ENCODE results near the gene IGF2BP1.
"Not testable (repeated sequence)": the region's sequence is repeated elsewhere in the genome, so short reads cannot be mapped to it uniquely, and the experiment has no call there.

Gene IGF2BP1

DNA sequence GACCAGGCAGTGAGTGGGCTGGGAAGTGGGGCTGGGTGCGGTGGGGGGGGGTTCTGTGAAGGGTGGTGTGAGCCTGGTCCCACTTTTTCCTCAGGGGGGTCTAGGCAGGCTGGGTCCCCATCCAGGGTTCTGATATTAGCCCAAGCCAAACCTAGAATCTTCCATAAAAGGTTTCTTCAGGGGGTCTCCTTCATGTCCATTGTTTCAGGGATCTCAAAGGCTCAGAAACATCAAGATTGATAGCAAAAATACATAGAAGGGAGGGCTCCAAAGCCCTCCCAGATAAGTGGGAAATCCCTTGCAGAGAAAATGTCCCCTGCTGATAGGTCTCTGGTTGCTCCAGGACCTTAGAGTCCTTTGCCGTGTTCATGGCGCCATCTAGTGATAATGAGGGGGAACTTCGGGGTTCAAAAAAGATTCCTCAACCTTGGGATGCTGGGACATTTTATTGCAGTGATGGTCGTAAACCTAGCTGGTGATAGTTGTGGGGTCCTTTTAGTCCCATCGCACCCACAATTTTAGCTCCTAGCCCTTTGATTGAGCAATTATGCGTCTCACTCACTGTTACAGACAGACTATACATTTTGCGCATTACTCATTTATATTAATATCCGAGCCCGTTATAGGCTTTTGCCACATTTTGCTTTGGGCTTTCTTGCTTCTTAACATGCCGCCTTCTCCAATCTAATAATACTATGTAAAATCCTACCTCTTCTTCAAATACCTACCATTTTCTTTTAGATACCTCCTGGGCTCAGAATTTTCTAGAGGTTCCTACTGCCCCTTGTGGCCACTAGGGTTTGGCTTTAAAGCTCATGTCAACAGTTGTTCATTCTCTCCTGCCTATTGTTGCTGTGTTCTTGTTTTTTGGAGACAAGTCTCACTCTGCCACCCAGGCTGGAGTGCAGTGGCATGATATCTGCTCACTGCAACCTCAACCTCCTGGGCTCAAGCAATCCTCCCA lies 35.1 kb downstream of the IGF2BP1 start:
- WGBS, 2 experiments, result 53 to 60% methylated on average over 11 of the region's 11 CpGs
- peaks cover 52% of the 10 kb centered on the region for H3K36me3 ChIP-seq (ENCODE audit: control insufficient read depth, insufficient read depth, low read length)

DNA sequence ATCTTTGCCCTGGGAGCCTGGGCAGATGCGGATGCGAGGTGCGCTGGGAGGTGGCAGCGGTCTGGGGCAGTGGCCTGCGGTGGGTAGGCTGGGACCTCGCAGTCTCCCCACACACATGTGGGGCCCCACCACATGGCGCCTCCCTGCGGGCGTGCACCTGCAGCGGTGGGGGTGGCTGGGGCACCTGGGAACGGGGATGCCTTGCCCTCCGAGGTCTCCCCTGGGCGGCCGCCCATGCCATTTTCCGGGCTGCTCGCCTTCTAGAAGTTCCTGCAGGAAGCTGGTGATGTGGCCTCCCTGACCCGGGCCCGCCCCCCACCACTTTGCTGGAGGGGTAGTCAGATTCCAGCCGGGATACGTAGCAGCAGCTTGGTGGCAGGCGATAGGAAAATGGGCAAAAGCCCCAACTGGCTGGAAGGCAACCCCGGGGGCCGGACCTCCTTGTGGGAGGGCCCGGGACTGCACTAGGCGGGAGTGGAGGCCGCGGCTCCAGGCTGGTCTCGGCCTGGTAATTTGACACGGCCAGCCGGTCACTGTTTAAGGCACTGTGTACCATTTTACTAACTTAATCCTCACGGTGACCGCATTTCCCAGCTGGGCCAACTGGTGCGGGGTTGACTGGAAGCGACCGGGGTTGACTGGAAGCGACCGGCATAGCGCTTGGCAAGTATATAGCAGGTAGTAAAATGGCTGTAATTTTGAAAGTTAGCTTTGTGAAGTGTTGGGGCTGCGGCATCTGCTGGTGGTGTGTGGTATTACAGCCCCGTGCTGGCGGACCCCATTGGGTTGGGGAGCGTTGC lies 38.5 kb downstream of the IGF2BP1 start:
- Histone ChIP-seq H3K9me3 (ENCODE audit: control insufficient read depth, low read length) (no peaks in the 10 kb centered on the region), H3K27me3 (ENCODE audit: control insufficient read depth, insufficient read depth, low read length, poor library complexity, severe bottlenecking) (no peaks in the 10 kb centered on the region), H3K4me1 (ENCODE audit: control insufficient read depth, insufficient read depth, low read length) (peaks cover 10% of the 10 kb centered on the region), H3K4me3 (ENCODE audit: insufficient read depth, low read depth, low read length) (no peak overlapping the region), H3K36me3 (ENCODE audit: control insufficient read depth, insufficient read depth, low read length) (peaks cover 67% of the 10 kb centered on the region), H3K27ac (ENCODE audit: insufficient read depth, low read depth, low read length, poor library complexity, severe bottlenecking) (no peak overlapping the region)
- 78% methylated on average over 42 of the region's 42 CpGs for WGBS, 2 experiments

More for the DNA sequence above, 35.1 kb downstream of the IGF2BP1 start:
- H3K27me3 ChIP-seq (ENCODE audit: control insufficient read depth, insufficient read depth, low read length, poor library complexity, severe bottlenecking), result no peaks in the 10 kb centered on the region
- peaks cover 10% of the 10 kb centered on the region for H3K4me1 ChIP-seq (ENCODE audit: control insufficient read depth, insufficient read depth, low read length)
- no peak overlapping the region for H3K4me3 ChIP-seq (ENCODE audit: insufficient read depth, low read depth, low read length)
- H3K9me3 ChIP-seq (ENCODE audit: control insufficient read depth, low read length), result no peaks in the 10 kb centered on the region
- peak overlapping the region; percentile 63 for H3K27ac ChIP-seq (ENCODE audit: insufficient read depth, low read depth, low read length, poor library complexity, severe bottlenecking)

DNA sequence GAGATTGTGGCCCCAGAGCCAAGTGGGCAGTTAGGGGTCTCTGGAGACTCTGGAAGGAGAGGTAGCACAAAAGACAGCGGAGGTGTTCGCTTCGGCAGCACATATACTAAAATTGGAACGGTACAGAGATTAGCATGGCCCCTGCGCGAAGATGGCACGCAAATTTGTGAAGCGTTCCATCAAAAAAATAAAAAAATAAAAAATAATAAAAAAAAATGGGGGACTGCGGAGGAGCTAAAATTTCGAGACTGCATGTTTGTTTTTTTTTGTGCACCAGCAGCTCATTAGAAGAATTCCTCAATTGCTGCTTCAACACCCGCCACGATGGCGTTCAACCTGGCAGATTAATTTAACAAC lies 39.1 kb downstream of the IGF2BP1 start:
- 95 to 96% methylated on average over 13 of the region's 13 CpGs for WGBS, 2 experiments
- Histone ChIP-seq H3K36me3 (ENCODE audit: control insufficient read depth, insufficient read depth, low read length) (peaks cover 72% of the 10 kb centered on the region), H3K9me3 (ENCODE audit: control insufficient read depth, low read length) (no peaks in the 10 kb centered on the region), H3K27ac (ENCODE audit: insufficient read depth, low read depth, low read length, poor library complexity, severe bottlenecking) (no peak overlapping the region), H3K4me1 (ENCODE audit: control insufficient read depth, insufficient read depth, low read length) (peaks cover 10% of the 10 kb centered on the region), H3K4me3 (ENCODE audit: insufficient read depth, low read depth, low read length) (no peak overlapping the region), H3K27me3 (ENCODE audit: control insufficient read depth, insufficient read depth, low read length, poor library complexity, severe bottlenecking) (no peaks in the 10 kb centered on the region)

DNA sequence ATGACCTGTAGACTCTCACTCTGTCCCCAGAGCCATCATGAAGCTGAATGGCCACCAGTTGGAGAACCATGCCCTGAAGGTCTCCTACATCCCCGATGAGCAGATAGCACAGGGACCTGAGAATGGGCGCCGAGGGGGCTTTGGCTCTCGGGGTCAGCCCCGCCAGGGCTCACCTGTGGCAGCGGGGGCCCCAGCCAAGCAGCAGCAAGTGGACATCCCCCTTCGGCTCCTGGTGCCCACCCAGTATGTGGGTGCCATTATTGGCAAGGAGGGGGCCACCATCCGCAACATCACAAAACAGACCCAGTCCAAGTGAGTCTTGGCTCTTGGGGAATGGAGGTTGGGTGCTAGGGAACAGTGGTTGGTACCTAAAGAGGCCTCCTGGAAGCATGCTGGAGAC lies 41.0 kb downstream of the IGF2BP1 start:
- peaks cover 87% of the 10 kb centered on the region for H3K36me3 ChIP-seq (ENCODE audit: control insufficient read depth, insufficient read depth, low read length)
- 96 to 97% methylated on average over 8 of the region's 8 CpGs for WGBS, 2 experiments
- H3K4me1 ChIP-seq (ENCODE audit: control insufficient read depth, insufficient read depth, low read length), result peaks cover 4% of the 10 kb centered on the region
- no peak overlapping the region for H3K4me3 ChIP-seq (ENCODE audit: insufficient read depth, low read depth, low read length)
- no peak overlapping the region for H3K27ac ChIP-seq (ENCODE audit: insufficient read depth, low read depth, low read length, poor library complexity, severe bottlenecking)
- H3K27me3 ChIP-seq (ENCODE audit: control insufficient read depth, insufficient read depth, low read length, poor library complexity, severe bottlenecking), result no peaks in the 10 kb centered on the region
- no peaks in the 10 kb centered on the region for H3K9me3 ChIP-seq (ENCODE audit: control insufficient read depth, low read length)

DNA sequence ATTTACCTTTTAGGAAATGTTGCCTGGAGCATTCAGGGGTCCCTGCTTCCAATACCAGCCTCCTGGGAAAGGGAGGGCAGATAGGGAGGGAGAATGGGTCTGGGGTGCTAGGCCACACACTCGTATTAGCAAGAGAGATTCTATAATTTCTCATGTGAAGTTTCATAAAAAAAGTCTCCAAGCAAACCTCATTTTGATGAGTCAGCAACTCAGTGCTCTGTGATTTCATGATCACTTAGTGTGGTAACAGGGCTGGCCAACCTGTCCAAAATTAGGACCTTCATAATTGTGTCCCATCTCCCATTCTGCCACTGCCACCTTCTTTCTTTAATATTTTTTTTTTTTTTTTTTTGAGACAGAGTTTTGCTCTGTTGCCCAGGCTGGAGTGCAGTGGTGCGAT lies 41.4 kb downstream of the IGF2BP1 start:
- Histone ChIP-seq H3K36me3 (ENCODE audit: control insufficient read depth, insufficient read depth, low read length) (peaks cover 91% of the 10 kb centered on the region), H3K4me3 (ENCODE audit: insufficient read depth, low read depth, low read length) (no peak overlapping the region), H3K4me1 (ENCODE audit: control insufficient read depth, insufficient read depth, low read length) (peaks cover 4% of the 10 kb centered on the region), H3K27me3 (ENCODE audit: control insufficient read depth, insufficient read depth, low read length, poor library complexity, severe bottlenecking) (no peaks in the 10 kb centered on the region), H3K9me3 (ENCODE audit: control insufficient read depth, low read length) (no peaks in the 10 kb centered on the region), H3K27ac (ENCODE audit: insufficient read depth, low read depth, low read length, poor library complexity, severe bottlenecking) (no peak overlapping the region)
- 94 to 100% methylated on average over 1 of the region's 2 CpGs for WGBS, 2 experiments

DNA sequence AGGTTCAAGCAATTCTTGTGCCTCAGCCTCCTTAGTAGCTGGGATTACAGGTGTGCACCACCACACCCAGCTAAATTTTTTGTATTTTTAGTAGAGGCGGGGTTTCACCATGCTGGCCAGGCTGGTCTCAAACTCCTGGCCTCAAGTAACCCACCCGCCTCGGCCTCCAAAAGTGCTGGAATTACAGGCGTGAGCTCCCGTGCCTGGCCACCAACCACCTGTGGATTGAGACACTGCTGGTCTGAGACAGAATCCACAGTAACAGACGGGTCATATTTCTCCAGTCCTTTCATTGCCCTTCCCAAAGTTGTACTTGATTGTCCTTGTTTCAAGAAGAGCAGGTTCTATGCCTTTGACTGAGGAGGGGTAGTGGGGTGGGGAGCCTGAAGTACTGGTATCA lies 42.3 kb downstream of the IGF2BP1 start:
- peaks cover 92% of the 10 kb centered on the region for H3K36me3 ChIP-seq (ENCODE audit: control insufficient read depth, insufficient read depth, low read length)
- H3K27me3 ChIP-seq (ENCODE audit: control insufficient read depth, insufficient read depth, low read length, poor library complexity, severe bottlenecking); H3K4me3 ChIP-seq (ENCODE audit: insufficient read depth, low read depth, low read length); H3K27ac ChIP-seq (ENCODE audit: insufficient read depth, low read depth, low read length, poor library complexity, severe bottlenecking); H3K4me1 ChIP-seq (ENCODE audit: control insufficient read depth, insufficient read depth, low read length); H3K9me3 ChIP-seq (ENCODE audit: control insufficient read depth, low read length): not testable (repeated sequence)
- WGBS, 2 experiments, result 89 to 94% methylated on average over 6 of the region's 6 CpGs

DNA sequence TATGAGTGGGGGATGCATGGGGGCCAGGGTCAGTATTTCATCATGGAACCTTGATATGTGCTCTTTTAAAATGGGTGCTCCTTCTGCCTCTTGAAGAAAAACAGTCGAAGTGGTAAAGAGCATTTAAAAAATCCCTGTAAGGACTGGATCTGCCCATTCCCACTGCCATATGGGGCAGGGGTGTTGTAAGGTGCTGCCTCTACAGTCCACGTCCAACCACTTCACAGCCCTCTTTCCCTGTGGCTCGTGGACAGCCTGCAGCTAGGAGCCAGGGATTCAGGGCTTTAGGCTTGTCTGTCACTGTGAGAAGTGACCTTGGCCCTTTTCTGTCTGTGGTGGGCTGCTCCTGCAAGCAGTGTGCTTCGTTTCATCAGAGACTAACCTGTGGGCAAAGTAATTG lies 44.3 kb downstream of the IGF2BP1 start:
- Histone ChIP-seq H3K27ac (ENCODE audit: insufficient read depth, low read depth, low read length, poor library complexity, severe bottlenecking) (no peak overlapping the region), H3K9me3 (ENCODE audit: control insufficient read depth, low read length) (no peaks in the 10 kb centered on the region), H3K4me1 (ENCODE audit: control insufficient read depth, insufficient read depth, low read length) (no peaks in the 10 kb centered on the region), H3K27me3 (ENCODE audit: control insufficient read depth, insufficient read depth, low read length, poor library complexity, severe bottlenecking) (no peaks in the 10 kb centered on the region), H3K4me3 (ENCODE audit: insufficient read depth, low read depth, low read length) (no peak overlapping the region), H3K36me3 (ENCODE audit: control insufficient read depth, insufficient read depth, low read length) (peaks cover 97% of the 10 kb centered on the region)
- WGBS, 2 experiments, result 95% methylated on average over 4 of the region's 4 CpGs

DNA sequence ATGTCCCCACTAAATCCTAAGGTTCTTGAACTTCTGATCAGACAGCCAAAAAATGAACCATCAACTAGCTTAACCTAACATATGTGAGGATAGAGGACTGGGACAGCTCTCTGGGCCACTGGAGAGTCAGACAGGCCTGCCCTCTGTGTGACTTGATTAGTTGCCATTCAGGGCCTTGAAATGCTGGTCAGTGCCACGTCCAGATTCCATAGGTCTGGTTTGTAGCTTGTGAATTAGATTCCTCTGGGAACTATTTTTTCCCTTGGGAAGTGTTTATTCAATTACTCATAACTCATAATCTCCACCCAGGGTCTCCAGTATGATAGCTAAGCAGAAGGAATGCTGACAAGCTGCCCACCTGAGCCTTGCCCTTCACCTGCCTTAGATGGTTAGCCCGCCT lies 48.2 kb downstream of the IGF2BP1 start:
- no peak overlapping the region for H3K4me3 ChIP-seq (ENCODE audit: insufficient read depth, low read depth, low read length)
- WGBS, 2 experiments, result 90 to 95% methylated on average over 2 of the region's 2 CpGs
- H3K9me3 ChIP-seq (ENCODE audit: control insufficient read depth, low read length), result no peaks in the 10 kb centered on the region
- H3K36me3 ChIP-seq (ENCODE audit: control insufficient read depth, insufficient read depth, low read length), result peaks cover 94% of the 10 kb centered on the region
- no peak overlapping the region for H3K27ac ChIP-seq (ENCODE audit: insufficient read depth, low read depth, low read length, poor library complexity, severe bottlenecking)
- no peaks in the 10 kb centered on the region for H3K4me1 ChIP-seq (ENCODE audit: control insufficient read depth, insufficient read depth, low read length)
- H3K27me3 ChIP-seq (ENCODE audit: control insufficient read depth, insufficient read depth, low read length, poor library complexity, severe bottlenecking), result no peaks in the 10 kb centered on the region

DNA sequence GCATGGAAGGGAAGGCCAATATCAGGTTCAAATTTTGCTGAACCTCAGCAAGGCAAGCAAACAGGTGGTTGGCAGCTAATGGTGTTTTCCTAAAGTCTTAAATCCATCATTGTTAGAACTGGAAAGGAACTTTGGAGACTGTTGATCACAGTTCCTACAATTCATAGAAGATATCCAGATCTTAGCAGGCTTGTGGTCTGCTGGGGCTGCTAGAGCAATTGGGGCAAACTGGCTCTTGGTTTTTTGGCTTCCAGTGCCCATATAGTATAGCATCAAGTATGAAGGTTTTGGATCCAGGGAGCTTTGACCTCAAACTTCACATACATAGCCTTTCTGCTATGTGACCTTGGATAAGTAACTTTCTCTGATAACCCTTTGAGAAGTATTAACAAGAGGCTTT lies 49.7 kb downstream of the IGF2BP1 start:
- Histone ChIP-seq H3K36me3 (ENCODE audit: control insufficient read depth, insufficient read depth, low read length) (peaks cover 94% of the 10 kb centered on the region), H3K27ac (ENCODE audit: insufficient read depth, low read depth, low read length, poor library complexity, severe bottlenecking) (no peak overlapping the region), H3K27me3 (ENCODE audit: control insufficient read depth, insufficient read depth, low read length, poor library complexity, severe bottlenecking) (no peaks in the 10 kb centered on the region), H3K4me3 (ENCODE audit: insufficient read depth, low read depth, low read length) (no peak overlapping the region), H3K4me1 (ENCODE audit: control insufficient read depth, insufficient read depth, low read length) (no peaks in the 10 kb centered on the region), H3K9me3 (ENCODE audit: control insufficient read depth, low read length) (no peaks in the 10 kb centered on the region)

DNA sequence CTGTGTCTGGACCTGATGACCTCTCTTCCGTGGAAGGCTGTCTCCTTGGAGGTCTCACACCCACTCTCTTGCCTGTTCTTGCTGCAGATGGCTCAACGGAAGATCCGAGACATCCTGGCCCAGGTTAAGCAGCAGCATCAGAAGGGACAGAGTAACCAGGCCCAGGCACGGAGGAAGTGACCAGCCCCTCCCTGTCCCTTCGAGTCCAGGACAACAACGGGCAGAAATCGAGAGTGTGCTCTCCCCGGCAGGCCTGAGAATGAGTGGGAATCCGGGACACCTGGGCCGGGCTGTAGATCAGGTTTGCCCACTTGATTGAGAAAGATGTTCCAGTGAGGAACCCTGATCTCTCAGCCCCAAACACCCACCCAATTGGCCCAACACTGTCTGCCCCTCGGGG lies 52.1 kb downstream of the IGF2BP1 start:
- no peak overlapping the region for H3K4me3 ChIP-seq (ENCODE audit: insufficient read depth, low read depth, low read length)
- peaks cover 88% of the 10 kb centered on the region for H3K36me3 ChIP-seq (ENCODE audit: control insufficient read depth, insufficient read depth, low read length)
- no peak overlapping the region for H3K27ac ChIP-seq (ENCODE audit: insufficient read depth, low read depth, low read length, poor library complexity, severe bottlenecking)
- H3K9me3 ChIP-seq (ENCODE audit: control insufficient read depth, low read length), result no peaks in the 10 kb centered on the region
- no peaks in the 10 kb centered on the region for H3K27me3 ChIP-seq (ENCODE audit: control insufficient read depth, insufficient read depth, low read length, poor library complexity, severe bottlenecking)
- peaks cover 12% of the 10 kb centered on the region for H3K4me1 ChIP-seq (ENCODE audit: control insufficient read depth, insufficient read depth, low read length)
- WGBS, 2 experiments, result 96 to 97% methylated on average over 11 of the region's 11 CpGs

Measured in ectodermal cell (in vitro differentiated cells).